ENCODE results near the gene NAPA.
"Not testable (repeated sequence)": the region's sequence is repeated elsewhere in the genome, so short reads cannot be mapped to it uniquely, and the experiment has no call there.

The NAPA gene

DNA sequence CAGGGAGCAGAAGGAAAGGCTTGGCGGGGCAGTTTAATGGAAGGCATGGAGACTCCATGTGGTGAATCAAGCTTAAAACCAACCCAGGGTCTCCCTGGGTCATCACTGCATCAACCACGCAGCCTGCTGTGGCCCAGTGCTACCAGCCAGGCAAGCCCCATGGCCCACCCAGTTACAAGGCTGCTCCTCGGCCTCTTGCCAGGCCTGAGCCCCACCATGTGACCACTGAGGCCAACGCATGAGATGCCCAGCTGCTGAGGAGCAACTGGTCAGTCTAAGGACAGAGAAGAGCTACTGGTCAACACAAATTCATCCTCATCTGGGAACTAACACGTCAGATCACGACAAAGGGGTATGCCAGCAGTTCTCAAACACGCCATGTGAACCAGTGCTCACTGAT is 15.5 kb downstream of the NAPA start:
- DNase-seq = no peak

DNA sequence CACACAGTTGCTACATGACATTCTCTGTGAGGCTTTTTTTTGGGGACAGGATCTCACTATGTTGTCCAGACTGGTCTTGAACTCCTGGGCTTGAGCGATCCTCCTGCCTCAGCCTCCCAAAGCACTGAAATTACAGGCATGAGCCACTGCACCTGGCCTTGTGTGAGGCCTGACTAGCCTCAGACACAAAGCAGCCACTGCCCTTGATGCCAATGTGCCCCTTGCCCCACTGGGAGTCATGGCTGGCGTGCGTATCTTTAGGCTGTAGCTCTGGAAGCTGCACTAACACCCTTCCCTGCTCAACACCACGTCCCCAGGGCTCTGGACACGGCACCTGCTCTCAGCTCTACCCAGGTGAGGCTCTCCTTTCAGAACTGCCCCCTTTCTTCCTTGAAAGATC is 16.3 kb downstream of the NAPA start:
- DNase-seq = no peak

DNA sequence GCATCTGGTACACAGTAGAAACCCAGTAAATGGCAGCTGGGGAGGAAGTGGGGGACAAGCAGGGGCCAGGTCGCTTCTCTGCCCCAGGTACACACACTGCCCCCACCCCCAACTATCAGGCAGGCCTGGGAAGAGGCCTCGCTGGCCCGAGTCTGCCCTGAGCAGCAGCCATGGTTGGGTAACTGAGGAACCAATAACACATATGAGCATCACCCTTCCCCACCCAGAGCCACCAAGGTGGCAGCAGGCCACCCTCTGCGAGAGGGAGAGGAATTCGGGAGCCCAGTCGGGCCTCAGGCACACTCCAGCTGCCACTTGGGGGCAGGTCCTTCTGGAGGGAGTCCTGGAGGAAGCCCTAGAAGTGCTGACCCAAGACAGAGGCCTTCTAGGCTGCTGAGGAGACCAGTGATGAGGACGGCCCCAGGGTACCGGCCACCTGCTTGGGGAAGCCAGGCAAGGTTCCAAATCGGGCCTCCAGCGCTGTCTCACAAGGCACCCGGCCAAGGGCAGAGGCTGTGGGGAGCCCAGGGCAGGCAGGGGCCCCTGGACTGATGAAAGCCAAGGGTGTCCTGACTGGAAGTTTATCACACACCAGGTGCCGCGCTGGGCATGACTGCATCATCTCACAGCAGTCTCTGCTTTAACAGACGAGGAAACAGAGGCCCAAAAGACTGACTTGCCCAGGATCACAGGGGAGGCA is 16.9 kb downstream of the NAPA start:
- DNase-seq = no peak

DNA sequence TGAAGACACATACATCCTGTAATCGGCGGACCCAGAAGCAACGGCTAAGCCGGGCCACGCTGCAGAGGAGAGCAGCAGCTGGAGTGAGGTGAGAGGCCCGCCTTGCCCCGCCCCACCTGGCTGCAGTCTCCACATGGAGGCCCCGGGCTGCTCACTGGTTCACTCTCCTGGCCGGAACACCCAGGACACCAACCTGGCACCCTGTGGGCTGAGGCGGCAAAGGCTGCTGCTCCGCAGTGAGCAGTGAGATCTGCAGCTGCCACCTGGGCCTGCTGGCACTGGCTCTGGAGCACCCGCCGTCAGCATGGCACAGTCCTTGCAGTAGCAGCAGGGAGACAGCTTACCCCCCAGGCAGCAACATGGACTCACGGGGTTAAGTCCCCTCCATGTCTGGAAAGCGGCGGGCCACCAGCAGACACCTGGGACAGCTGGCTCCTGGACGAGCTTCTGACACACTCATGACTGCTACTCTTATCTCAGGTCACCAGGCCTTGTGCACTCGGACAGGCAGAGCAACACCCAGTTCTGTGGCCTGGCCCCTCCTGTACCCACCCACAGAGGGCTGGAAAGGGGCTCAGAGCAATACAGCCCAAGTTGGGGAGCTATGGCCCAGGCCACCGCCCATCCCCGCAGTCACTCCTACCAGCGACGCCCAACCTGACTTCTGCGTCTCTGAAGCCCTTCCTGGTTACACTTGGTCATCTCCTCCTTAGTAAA is 17.7 kb downstream of the NAPA start:
- no peak for DNase-seq

DNA sequence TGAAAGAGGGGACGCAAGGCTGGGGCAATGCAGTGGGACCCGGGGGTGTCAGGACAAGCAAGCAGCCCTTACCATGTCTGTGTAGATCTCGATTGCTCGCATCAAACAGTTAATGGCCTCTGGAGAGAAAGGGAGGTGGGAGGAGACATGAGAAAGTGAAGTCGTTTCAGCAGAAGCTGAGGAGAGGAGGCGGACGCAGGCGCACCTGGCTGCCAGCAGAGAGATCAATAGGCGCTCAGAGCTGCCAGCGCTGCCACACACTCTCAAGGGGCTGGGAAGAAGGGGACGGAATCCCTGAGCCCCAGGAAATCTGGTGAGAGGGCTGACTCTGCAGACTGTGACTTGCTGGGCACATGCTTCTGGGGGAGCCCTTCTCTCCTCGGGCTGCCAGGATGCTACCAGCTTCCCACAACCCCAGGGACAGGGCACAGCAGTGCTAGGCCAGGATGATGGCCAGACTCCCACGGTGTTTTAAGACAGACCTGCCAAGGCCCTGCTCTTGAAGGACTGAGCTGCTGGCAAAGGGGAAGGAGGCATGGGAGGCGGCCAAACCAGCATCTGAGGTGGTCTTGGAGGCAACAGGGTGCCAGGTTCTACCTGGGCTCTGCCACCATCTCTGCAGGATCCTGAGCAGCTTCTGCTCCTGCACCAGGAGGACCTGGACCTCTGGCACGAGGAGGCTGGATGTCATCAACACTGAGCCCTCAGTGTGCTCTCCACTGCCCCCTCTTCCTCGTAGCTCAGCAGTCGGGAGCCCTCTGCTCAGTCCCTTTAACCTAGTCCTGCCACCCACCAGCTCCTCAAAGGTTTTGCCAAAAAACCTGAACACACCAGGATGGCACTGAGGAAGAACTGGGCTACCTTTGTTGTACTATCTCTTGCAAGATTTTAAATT is 19.1 kb downstream of the NAPA start:
- DNase-seq = no peak

DNA sequence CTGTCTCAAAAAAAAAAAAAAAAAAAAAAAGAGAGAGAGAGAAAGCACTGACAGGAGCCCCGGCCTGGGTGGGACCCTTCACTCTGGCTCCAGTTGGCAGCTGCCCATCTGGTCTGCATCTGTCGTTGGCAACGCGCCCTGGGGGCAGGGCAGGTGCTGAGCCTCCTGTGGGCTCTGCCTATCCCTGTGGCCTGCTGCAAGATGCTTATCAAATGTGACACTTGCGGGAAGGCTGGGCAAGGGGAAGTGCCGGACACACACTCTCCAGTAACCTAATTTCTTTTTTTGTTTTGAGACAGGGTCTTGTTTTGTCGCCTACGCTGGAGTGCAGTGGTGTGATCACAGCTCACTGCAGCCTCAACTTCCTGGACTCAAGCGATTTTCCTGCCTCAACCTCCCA is 20.1 kb downstream of the NAPA start:
- no peak for DNase-seq

DNA sequence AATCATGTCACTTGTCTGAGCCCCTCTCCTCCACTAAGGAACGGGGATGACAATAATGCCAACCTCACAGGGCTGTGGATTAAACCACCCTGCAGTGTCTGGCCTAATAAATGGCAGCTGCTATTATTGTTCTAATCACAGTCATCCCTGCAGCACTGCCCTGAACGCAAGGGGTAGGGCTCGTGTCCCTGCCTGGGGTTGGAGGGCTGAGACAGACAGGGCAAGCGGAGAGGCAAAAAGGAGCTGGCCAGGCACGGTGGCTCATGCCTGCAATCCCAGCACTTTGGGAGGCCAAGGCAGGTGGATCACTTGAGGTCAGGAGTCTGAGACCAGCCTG is 20.7 kb downstream of the NAPA start:
- DNase-seq = no peak

DNA sequence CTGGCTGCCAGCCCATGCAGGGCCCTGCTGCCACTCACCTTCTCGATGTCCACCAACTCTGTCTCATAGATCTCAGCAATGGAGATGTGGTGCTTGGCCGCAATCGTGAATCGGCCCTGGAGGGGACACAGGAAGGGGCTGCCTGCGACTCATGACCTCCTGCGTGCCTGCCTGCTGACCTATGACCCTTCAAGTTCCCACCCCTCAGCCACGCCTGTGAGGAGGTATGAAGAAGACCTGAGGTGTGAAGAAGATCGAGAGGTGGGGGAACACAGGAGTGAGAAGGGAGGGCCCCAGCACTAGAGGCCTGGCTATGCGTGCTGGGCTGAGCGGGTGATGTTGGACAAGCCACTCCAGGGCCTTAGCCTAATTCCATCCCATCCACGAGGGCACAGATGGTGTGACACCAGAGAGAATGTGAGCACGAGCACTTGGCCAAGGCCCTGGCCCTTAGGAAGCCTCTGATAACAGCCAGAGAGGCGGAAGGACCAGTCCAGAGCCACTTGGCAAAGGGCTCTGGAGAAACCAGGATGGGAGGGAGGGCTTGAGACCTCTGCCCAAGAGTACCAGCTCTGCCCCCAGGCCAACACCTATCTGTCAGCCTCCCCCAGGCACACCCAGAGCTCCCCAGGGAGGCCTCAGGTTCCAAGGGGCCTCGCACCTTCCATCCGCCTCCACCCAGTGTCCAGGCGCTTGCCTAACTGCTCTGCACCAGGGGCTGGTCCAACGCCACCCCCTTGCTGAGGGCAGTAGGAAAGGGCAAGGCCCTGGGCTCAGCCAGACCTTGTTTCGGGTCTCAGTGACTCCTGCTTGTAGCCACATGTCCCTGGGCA is 21.3 kb downstream of the NAPA start:
- DNase-seq = no peak

DNA sequence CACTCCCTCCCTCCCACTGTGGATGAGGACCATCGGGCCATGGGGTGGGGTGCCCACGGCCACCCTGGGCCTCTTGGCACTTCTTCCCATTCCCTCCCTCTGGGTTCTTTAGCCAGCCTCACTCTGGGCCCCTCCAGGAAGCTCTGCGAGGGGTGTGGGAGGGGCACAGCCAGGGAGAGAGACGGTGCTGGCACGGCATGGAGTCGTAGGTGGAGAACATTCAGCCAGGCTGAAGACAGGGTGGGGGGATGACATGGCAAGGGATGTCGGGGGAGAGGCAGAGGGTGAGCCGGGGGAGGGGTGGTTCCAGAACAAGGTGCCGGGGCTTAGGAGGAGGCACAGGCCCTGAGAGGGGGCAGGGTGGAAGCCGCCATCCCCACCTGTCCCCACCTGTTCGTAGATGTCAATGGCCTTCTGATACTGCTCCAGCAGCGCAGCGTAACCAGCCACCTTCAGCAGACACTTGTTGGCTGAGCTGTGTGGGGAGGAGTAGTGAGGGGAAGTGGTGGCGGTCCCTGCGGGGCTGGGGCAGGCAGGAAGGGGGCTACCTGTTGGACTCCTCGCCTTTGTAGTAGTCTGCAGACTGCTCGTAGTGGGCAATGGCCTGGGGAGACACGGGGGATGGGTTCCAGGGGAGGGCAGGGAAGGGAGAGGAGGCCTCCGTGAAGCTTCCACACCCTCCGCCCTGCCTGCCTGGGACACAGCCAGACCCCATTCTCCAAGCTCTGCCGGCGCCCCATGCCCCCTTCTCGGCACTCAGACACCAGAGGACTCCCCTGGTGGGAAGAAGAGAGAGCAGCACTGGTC is 22.1 kb downstream of the NAPA start:
- no peak for DNase-seq

DNA sequence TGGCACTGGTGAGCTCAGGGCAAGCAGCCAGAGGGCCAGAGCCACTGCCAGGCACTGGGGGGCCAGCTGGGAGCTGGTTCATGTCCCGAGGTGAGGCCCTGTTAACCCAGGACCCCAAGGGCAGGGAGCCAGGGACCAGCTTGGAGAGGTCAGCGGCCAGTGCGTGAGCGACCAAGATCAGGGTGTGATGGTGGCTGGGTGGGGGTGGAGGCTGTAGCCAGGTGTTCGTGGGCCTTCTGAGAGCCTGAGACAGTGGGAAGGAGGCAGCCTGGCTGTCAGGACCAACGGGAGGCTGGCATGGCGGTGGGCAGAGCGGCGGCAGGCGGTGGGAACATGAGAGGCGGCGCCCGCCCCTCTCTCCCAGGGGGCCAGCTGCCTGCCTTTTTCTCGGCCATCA is 22.7 kb downstream of the NAPA start:
- no peak for DNase-seq

DNA sequence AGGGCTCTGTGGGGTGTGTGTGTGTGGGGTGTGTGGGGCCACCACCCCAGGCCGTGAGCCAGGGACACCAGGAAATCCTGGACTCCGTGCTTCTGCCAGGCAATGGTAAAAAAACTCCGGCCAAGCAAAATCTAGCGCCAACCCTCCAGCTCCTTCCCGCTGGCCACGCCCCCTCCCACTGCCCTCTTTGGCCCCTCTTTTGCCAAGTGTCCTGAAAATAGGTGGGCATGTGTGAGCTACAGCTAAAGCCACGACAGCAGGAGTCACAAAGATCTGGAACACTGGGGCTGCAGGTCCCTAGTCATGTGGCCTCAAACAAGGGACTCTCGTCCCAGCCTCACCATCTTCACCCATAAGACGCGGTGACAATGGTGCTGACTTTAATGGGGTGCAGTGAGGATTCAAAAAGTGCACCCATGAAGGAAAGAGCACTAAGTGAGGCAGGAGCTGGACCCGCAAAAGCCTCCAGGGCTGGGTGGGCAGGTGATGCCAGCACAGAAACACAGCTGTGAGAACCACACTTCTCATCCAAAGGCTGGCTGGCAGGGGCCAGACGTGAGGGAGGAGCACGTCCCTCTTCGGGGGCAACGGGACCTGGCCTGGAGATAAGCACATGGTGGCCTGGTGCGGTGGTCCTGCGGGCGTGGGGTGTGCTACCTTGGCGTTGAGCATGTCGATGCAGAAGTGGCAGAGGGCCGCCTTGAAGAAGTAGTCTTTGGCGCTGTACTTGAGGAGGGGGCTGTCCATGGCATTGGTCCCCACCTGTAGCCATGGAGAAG is 23.3 kb downstream of the NAPA start:
- no peak for DNase-seq

DNA sequence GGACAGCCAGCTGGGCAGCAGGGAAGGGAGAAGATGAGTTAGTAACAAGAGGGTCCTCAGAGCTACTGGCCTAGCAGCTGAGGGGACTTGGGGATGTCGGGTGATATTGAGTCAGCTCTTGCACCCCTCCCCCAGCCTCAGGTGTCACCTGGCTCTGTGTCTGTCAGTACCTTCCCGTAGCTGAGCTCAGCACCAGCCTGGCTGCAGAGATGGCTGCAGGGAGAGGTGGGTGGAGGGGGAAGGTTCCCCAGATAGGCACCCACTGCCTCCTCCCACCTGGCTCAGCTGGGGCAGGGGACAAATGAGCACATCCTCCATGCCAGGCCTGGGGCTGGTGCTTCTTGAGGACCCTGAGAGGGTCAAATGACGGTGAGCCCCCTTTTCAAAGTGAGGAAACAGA is 24.0 kb downstream of the NAPA start:
- no peak for DNase-seq

DNA sequence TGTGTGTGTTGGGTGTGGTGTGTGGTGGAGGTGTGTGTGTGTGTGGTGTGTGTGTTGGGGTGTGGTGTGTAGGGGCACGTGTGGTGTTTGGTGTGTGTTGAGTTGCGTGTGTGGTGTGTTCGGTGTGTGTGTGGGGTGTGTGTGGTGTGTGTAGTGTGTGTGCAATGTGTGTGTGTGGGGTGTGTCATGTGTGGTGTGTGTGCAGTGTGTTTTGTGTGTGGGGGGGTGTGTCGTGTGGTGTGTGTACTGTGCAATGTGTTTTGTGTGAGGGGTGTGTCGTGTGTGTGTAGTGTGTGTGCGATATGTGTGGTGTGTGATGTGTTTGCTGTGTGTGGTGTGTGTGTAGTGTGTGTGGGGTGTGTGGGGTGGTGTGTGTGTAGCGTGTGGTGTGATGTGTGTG is 24.8 kb downstream of the NAPA start:
- DNase-seq = no peak

DNA sequence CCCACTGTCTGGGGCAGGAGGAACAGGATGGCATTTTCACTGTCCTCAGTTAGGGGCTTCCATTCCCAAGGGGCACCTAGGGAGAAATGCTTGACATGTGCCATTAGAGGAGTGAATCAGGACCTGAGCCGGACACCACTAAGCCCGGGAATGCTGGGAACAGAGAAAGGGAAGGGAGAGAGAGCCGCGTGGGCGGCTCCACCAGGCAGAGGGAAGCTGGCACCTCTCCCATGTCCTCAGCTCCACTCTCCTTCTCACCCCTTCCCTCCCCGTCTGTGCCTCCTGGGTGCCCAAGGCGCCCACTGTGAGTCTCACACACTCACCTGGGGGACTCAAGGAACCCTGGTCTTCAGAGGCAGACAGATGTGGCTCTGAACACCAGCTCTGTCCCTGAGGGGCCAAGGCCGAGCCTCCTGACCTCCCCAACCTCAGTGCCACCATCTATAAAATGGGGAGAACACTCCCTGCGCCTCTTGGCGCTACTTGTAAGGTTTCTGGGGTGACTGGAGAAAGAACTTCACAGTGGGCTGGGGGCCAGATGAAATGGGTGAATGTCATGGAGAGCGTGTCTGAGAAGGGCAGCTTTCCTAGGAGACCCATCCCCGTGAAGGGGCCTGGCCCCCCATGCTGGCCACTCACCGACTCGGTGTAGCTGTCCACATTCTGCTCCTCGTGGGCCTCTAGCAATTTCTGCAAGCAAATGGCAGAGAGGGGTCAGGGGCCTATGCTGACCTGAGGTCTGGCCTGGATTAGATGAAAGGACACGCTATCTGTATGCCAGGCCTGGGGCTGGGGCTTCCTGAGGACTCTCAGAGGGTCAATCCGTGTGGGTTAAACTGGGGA is 25.6 kb downstream of the NAPA start:
- no peak for DNase-seq

DNA sequence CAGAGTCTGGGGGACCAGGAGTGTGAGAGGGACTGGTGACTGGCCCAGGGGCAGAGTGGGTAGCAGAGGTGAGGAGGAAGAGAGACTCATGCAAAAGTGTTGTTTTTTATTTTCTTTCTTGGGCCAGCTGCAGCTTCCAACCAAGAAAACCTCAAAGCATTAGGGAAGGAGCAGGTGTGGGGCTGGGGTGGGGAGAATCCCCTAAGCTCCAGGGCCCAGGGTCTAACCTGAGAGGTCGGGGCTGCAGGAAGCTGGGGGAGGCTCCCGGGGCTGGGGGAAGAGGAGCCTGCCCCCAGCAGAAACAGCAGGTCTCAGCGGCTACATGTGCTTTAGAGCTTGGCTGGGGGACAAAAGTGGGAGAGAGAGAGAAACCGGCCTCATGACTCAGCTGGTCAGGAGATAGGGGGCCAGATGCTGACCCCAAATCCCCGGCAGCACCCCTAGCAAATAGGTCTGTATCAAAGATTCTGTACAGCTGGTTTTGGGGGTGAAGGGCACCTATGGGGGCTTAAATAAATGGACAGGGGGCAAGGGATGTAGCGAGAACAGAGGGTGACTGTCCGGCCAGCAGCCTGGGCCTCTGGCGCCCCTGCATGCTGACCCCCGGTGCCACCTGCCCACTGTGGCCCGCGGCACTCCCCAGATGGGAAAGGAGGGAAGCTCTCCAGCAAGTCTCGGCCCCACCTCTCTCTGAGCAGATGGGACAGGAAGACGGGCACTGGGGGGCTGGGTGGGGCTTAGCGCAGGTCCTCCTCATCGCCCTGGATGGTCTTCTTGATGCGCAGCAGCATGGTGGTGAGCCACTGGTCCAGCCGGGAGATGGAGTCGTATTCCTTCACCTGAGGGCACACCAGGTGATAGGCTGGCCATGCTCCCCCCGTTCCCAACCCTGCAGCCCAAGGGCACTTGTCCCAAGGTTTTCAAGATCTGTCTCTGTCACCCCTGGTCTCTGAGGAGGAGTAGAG is 27.0 kb downstream of the NAPA start:
- DNase-seq = no peak

DNA sequence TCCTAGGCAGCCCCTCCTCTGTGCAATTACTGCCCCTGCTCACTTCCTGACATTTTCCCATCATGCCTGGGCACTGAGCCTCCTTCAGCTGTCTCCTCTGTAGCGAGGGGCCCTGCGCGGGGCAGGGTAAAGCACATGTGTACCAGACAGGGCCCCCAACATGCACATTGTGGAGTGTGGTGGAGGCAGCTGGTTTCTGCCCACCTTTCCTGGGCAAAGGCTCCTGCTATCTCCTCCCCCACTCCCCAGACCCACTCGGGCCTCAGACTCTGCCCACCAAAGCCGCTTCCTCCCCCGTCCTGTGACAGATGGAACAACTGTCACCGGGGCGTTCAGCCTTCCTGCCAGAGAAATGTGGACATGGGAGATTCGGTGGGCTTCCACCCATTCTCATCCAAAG is 28.0 kb downstream of the NAPA start:
- DNase-seq = no peak

DNA sequence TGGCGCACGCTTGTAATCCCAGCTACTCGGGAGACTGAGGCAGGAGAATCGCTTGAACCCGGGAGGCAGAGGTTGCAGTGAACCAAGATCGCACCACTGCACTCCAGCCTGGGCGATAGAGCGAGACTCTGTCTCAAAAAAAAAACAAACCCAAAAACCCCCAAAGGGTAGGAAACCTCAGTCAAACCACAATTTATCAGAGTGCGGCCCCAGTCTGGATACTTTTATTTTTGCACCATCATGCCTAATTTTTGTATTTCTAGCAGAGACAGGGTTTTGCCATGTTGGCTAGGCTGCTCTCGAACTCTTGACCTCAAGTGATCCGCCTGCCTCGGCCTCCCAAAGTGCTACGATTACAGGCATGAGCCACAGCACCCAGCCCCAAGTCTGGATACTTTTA is 28.6 kb downstream of the NAPA start:
- DNase-seq = not testable (repeated sequence)

DNA sequence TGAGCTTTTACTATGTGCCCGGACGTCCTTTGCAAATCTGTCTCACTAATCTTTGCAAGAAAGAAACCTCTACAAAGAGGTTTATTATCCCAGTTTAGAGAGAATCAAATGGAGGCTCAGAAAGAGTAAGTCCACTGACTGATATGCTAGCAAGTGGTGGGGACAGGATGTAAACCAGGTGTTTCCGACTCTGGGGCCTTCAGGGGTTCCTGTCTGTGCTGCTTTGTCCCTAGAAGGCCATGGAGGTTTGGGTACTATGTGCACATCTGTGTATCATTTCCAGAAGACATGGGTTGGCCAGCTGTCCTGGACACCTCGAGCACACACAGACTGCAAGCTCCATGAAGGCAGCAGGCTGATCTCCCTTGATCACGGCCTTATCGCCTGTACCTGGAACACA is 29.7 kb downstream of the NAPA start:
- DNase-seq = no peak
